K562 (cell line): ENCODE measurements around the gene ITPK1. TPM values are rescaled to one million over a fixed set of nuclear protein-coding genes. Genes with fewer than 3 reads are reported as not detected.

Experiments used
- ATF7 ChIP-seq: fragments of 450-650 bp; IDR thresholded peaks from 2 replicates; pipeline ENCODE4 v1.7.1; 2014; ENCODE audit warnings: mild to moderate bottlenecking, moderate library complexity
- CREB5 ChIP-seq: fragments of 250-450 bp; sonication (Bioruptor Pico); IDR thresholded peaks from 2 replicates; pipeline ENCODE4 v1.5.0; 2020; ENCODE audit warnings: mild to moderate bottlenecking
- DDX20 ChIP-seq: fragments of 450-650 bp; IDR thresholded peaks from 2 replicates; pipeline ENCODE4 v1.6.1; 2016; ENCODE audit warnings: missing genetic modification characterization, low read depth, mild to moderate bottlenecking, missing compliant biosample characterization, moderate library complexity
- E2F6 ChIP-seq, 2 experiments: IDR thresholded peaks; 2 replicates each; pipeline ENCODE4 v1.6.1; 2011; ENCODE audit warnings: borderline replicate concordance in 1 of 2, control low read depth in 1 of 2, low read depth in 1 of 2, low read length in 1 of 2, mild to moderate bottlenecking in 1 of 2, mixed read lengths in 1 of 2, moderate library complexity in 1 of 2; ENCODE audit not compliant: insufficient read depth in 1 of 2, insufficient read length in 1 of 2, poor library complexity in 1 of 2, severe bottlenecking in 1 of 2; ENCODE audit errors: extremely low read depth in 1 of 2
- EZH2 ChIP-seq: IDR thresholded peaks from 2 replicates; pipeline ENCODE4 v1.6.1; 2012; ENCODE audit warnings: low read depth, mild to moderate bottlenecking, inconsistent platforms, low read length, borderline replicate concordance
- FOXK2 ChIP-seq, 2 experiments: fragments of 450-650 bp; IDR thresholded peaks in 1 of 2; conservative IDR thresholded peaks in 1 of 2; 2 replicates each; pipeline ENCODE4 v1.6.1; 2016; ENCODE audit warnings: low read depth in 2 of 2, mild to moderate bottlenecking in 1 of 2
- MED1 ChIP-seq: sonication (generic); formaldehyde crosslinking; IDR thresholded peaks from 2 replicates; pipeline ENCODE4 v1.8.1; 2023; ENCODE audit warnings: missing genetic modification reagents, borderline replicate concordance
- POLR2AphosphoS2 ChIP-seq: IDR thresholded peaks from 2 replicates; pipeline ENCODE4 v1.6.1; 2012; ENCODE audit warnings: low read length, improper control_type of control experiment
- SLC30A9 ChIP-seq: fragments of 250-450 bp; sonication (Bioruptor Pico); IDR thresholded peaks from 2 replicates; pipeline ENCODE4 v1.8.0; 2022; ENCODE audit warnings: mild to moderate bottlenecking, moderate library complexity
- TFE3 ChIP-seq: fragments of 450-650 bp; formaldehyde crosslinking; IDR thresholded peaks from 2 replicates; pipeline ENCODE4 v1.4.0; 2020; ENCODE audit warnings: mild to moderate bottlenecking, mixed read lengths
- ZNF354B ChIP-seq: fragments of 250-450 bp; sonication (Bioruptor Pico); IDR thresholded peaks from 2 replicates; pipeline ENCODE4 v1.4.0; 2020
- polyA plus RNA-seq, 8 experiments: library from polyadenylated mRNA; depleted of rRNA in 4 of 8; stranded (reverse) in 5 of 8; unstranded in 3 of 8; fragments of >200 nt; fragmentation: Nextera tagmentation in 2 of 8; fragmentation: Illumina TruSeq in 1 of 8; extraction: Ambion mirVana in 2 of 8; extraction: Trizol in 1 of 8; gene quantifications; 2 replicates each; pipeline versions ENCODE4 v1.2.1 to v1.2.3, GENCODE V29; 2011 to 2014; ENCODE audit warnings: inconsistent platforms in 1 of 8, missing spikeins in 1 of 8
- total RNA-seq, 7 experiments: library from RNA; depleted of rRNA in 6 of 7; stranded (reverse); fragments of >200 nt in 6 of 7; fragmentation: Illumina TruSeq in 2 of 7; extraction: Trizol in 2 of 7; gene quantifications; 2 replicates each; pipeline versions ENCODE4 v1.2.1 to v1.2.3, GENCODE V29; 2011 to 2021; ENCODE audit warnings: low replicate concordance in 1 of 7

Gene ITPK1
- total and polyA plus RNA-seq, 9 of the 15 experiments (the other 6 are each of a cell fraction or from before 2014, with no cell fraction given): 1.2 to 39.2 (median 23.0) TPM

- TF ChIP-seq DDX20: no peak
- TF ChIP-seq FOXK2 (conservative IDR thresholded peaks at IDR 0.05 in 1 of 2, IDR thresholded peaks at IDR 0.05 in 1 of 2; ENCODE audit: low read depth in 2 of 2): no peak
- TF ChIP-seq TFE3: no peak
- TF ChIP-seq SLC30A9 (CRISPR knock-in tag): no peak
- TF ChIP-seq MED1 (CRISPR knock-in tag): no peak
- no peak for TF ChIP-seq POLR2AphosphoS2
- no peak for TF ChIP-seq CREB5 (CRISPR knock-in tag)
- no peak for TF ChIP-seq EZH2
- no peak for TF ChIP-seq E2F6 (IDR thresholded peaks at IDR 0.05; ENCODE audit: borderline replicate concordance in 1 of 2, extremely low read depth in 1 of 2, insufficient read depth in 1 of 2, insufficient read length in 1 of 2, low read depth in 1 of 2, low read length in 1 of 2, poor library complexity in 1 of 2, severe bottlenecking in 1 of 2)
- no peak for TF ChIP-seq ATF7
- no peak for TF ChIP-seq ZNF354B (CRISPR knock-in tag)
- TF ChIP-seq, all 486 proteins: peak for 0
Measured at GRCh38 chr14:93004699-93005082, 111.0 kb downstream of the ITPK1 start (continued).
